HCT116 (cell line): Measurements from ENCODE around the gene NEMP2.

Source experiments
- CEBPB ChIP-seq: IDR thresholded peaks from 2 replicates; pipeline ENCODE4 v1.6.1; 2012; ENCODE audit warnings: low read depth
- CTCF ChIP-seq, 3 experiments: fragments of 200-600 bp in 1 of 3; sonication (generic) in 1 of 3; IDR thresholded peaks in 2 of 3; conservative IDR thresholded peaks in 1 of 3; 2 replicates each; pipeline ENCODE4 v1.5.1; 2012 to 2017; ENCODE audit warnings: low read depth in 2 of 3, low read length in 2 of 3, antibody characterized with exemption in 1 of 3, borderline replicate concordance in 1 of 3, control low read depth in 1 of 3, mild to moderate bottlenecking in 1 of 3, mixed read lengths in 1 of 3, mixed run types in 1 of 3, moderate library complexity in 1 of 3; ENCODE audit not compliant: insufficient read depth in 1 of 3
- EZH2phosphoT487 ChIP-seq: fragments of 200-600 bp; IDR thresholded peaks from 2 replicates; pipeline ENCODE4 v1.6.1; 2018; ENCODE audit warnings: antibody characterized with exemption, borderline replicate concordance
- MAX ChIP-seq: IDR thresholded peaks from 2 replicates; pipeline ENCODE4 v1.6.1; 2012
- POLR2A ChIP-seq: IDR thresholded peaks from 2 replicates; pipeline ENCODE4 v1.7.0; 2011; ENCODE audit warnings: borderline replicate concordance; ENCODE audit not compliant: insufficient read depth, insufficient read length; ENCODE audit errors: extremely low read depth
- POLR2AphosphoS5 ChIP-seq: IDR thresholded peaks from 2 replicates; pipeline ENCODE4 v1.6.1; 2011; ENCODE audit warnings: mild to moderate bottlenecking, low read depth, low read length, moderate library complexity
- RAD21 ChIP-seq: IDR thresholded peaks from 2 replicates; pipeline ENCODE4 v1.6.1; 2012; ENCODE audit warnings: low read depth, mild to moderate bottlenecking
- SP1 ChIP-seq: IDR thresholded peaks from 2 replicates; pipeline ENCODE4 v1.6.1; 2012; ENCODE audit warnings: low read depth
- ZFX ChIP-seq: fragments of 450-650 bp; IDR thresholded peaks from 2 replicates; pipeline ENCODE4 v1.6.1; 2017
- ZNF274 ChIP-seq: fragments of 200-500 bp; sonication (Bioruptor generic); IDR thresholded peaks from 2 replicates; pipeline ENCODE4 v1.6.1; 2014; ENCODE audit warnings: mild to moderate bottlenecking, low read depth, low read length, inconsistent platforms

- TF ChIP-seq CTCF (IDR thresholded peaks at IDR 0.05 in 2 of 3, conservative IDR thresholded peaks at IDR 0.05 in 1 of 3; ENCODE audit: borderline replicate concordance in 1 of 3, insufficient read depth in 1 of 3, low read depth in 2 of 3, low read length in 2 of 3): no peak
- TF ChIP-seq MAX: no peak
- no peak for TF ChIP-seq POLR2AphosphoS5
- no peak for TF ChIP-seq RAD21
- no peak for TF ChIP-seq EZH2phosphoT487
- TF ChIP-seq ZNF274: no peak
- no peak for TF ChIP-seq SP1
- TF ChIP-seq POLR2A: no peak
- TF ChIP-seq CEBPB: no peak
- no peak for TF ChIP-seq ZFX
These were observed 26.6 kb upstream of the NEMP2 start for GRCh38 chr2:190561094-190561493.
